Activated CD8-positive, alpha-beta memory T cell treated with anti-CD3 and anti-CD28 coated beads for 4 hours (primary cell): ENCODE results near the gene MRPL38.
"Not testable (repeated sequence)": the region's sequence is repeated elsewhere in the genome, so short reads cannot be mapped to it uniquely, and the experiment has no call there.

Experiments used
- DNase-seq, 2 donors: peaks; one replicate each; pipeline ENCODE4 v3.0.0-alpha.2; 2020; ENCODE audit warnings: low read depth in 2 of 2

Gene MRPL38

DNA sequence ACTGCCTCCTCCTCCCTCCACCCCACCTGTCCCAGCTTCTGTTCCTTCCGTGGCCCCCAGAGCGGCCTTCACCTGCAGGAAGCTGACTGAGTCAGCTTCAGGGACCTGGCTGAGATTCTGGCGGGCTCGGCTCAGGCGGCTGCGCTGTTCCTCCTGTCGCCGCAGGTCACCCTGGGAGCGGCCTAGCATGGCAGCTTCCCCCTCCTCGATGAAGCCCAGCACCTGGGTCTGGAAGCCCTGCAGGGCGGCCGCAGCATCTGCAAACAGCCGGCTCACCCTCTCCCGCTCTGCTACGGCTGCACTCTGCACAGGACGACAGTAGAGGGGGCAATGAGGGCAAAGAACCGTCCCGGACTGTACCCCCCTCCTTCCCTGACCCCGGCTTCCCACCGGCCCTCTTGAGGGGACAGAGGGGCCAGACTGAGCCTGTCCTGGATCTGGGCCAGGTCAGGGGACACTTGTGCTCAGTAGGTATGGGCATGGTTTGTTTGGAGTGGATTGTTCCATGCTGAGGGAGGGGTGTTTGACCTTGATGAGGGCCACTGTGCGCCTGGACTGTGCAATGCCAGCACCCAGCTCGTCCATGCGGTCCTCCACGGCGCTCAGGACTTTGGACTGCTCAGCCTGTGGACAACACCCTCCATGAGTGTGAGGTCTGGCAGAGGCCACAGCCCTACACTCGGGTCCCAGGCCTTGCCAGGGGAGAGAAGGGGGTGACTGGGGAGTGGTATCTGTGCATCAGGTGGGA, 28.3 kb downstream of the MRPL38 start:
- DNase-seq, result peak; percentile 33 to 60

DNA sequence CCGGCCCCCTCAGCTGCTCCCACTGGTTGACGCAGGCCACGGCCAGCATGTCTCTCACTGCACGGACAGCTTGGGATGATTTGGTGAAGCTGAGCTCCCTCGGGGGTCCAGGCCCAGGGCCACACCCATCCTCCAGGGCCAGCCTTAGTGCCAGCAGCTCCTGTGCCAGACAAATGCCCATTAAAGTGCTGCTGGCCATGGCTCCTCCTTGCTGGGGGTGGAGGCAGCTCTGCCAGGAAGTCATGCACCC, 28.8 kb downstream of the MRPL38 start:
- no peak for DNase-seq

DNA sequence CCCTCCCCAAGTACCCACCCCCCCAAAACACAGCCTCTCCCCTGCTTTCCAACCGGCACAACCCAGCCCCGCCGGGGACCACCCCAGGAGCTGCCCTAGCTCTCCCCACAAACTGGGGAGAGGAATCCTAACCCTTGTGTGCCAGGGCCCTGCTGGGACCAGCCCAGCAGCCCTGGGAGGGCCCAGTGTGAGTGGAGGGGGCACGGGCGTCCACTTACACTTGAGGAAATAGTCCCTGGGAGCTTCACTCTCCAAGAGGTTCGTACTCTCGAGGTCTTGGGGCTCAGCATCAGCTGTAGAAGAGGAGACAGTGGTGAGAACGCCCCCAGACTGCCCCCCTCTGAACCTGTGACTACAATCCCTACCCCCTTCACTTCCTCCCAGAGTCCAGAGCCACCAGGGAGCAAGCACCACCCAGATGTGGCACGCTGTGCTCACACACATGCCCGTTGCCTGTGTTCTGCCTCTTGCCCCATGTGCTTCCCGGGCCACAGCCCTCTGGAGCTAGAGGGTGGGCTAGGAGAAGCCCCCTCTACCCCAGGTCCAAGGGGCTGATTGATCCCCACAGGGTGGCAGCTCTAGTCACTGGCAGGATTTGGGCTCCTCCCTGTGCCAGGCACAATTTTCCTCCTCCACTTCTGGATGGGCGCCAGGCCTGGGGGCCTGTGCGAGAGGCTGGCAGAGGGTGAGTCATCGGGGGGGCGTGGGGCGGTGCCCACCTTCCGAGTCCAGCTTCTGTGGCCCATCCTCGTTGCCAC, 29.3 kb downstream of the MRPL38 start:
- DNase-seq, result no peak

DNA sequence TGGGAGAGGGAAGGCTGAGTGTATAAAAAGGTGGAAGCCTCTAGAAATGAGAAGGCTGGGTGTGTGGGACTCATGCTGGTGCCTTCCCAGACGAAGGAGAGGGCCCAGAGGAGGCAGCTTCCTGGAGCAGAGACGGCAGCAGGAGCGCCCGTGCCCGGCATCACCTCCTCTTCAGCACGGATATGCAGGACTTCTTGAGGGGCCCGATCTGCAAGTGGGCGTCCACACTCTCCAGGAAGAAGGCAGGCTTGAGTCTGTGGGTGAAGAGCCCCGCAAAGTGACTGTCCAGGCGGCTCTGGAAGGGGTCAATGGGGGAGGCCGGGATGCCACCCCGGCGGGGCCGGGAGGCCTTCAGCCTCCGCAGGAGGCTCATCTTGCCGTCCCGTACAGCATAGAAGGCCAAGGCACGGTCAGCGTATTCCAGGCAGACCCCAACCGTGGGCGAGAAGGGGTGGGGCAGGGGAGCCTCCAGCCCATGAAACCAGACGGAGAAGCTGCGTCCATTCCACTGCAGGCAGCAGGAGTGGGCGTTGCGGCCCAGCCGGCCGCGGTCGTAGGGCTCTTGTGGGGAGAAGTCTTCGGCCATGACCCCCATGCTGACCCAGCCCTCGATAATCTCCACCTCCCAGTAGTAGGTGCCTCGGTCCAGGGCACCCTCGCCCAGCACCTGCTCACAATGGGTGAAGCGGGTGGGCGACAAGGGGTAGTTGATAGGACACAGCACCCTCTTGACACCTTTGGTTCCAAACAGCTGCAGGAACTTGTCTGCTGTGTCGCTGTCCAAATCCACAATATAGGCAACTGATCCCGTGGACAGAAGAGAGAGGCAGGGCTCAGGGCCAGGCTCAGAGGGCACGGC, 30.1 kb downstream of the MRPL38 start:
- no peak for DNase-seq

DNA sequence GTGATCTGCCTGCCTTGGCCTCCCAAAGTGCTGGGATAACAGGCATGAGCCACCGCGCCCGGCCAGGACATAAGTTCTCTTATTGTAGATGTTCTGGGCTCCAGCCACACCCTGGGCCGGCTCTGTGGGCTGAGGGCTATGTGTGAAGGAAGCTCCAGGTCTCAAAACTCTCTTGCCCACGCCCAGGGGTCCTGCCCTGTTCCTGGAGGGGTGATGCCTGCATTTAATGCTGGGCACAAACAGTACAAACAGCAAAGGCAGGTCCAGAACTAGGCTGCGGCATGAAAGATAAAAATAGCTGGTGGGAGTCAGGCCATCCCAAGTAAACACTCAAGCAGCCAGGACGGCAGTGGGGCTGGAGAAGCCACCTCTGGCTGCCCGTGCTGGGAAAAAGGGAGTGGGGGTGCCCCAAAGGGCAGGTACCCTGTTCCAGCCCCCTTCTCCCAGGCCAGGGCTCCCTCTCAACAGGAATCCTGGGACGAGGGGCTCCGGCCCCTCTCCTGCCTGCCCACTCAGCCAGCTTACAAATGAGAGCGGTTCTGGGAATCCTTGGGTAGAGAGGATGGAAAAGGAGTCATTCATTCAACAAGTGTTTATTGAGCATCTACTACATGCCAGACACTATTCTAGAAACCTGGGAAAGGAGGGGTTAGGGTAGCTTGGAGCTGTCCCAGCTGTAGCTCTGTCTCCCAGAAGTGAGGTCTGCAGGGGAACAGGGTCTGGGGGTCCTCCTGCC, 30.9 kb downstream of the MRPL38 start:
- no peak for DNase-seq

DNA sequence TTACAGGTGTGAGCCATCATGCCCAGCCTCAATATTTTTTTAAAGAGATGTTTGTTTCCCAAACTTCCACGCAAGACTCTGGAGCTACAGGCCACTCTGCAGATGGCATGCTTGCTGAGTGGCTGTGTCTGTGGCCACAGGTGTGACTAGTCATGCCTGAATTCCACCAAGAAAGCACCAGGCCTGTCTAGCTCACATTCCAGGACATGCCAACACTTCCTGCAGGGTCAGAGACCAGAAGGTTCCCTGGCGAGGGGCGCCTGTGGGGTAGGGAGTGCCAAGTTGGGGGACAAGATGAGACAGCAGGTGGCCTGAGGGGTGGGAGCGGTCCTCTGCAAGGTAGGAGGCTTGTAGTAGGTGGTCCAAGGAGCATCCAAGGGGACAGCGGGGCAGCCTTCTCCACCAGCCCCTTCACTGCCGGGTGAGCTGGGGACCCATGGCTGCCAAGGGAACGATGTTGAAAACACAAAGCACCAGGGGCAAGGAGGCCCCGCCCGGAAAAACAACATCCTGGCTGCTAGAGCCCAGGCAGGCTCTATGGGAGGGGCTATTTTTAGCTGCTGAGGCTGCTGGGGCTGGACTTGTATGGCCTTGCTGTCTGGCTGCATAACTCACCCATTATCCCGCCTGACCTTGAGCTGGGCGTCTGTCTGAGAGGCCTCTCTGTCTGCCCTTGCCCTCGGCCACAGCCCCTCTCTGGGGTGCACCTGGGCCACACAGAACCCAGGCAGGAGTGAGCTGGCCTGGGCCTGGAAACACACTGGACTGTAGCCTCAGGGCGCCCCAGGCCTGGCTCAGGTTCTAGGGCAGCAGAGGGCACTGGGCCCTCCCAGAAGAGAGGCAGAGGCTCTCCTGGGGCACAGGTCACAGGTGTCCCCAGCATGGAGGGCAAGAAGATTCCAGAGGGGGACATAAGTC, 32.0 kb downstream of the MRPL38 start:
- no peak for DNase-seq

DNA sequence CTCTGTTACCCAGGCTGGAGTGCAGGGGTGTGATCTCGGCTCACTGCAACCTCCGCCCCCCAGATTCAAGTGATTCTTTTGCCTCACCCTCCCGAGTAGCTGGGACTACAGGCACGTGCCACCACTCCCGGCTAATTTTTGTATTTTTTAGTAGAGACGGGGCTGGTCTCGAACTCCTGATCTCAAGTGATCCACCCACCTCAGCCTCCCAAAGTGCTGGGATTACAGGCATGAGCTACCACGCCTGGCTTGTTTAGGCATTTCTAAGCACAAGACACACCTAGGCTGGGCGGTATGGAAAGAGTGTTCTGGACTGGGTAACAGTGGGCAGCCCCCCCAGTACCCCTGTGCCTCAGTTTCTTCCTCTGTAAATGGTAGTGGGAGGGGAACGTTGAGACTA, 34.5 kb downstream of the MRPL38 start:
- DNase-seq, result not testable (repeated sequence)

DNA sequence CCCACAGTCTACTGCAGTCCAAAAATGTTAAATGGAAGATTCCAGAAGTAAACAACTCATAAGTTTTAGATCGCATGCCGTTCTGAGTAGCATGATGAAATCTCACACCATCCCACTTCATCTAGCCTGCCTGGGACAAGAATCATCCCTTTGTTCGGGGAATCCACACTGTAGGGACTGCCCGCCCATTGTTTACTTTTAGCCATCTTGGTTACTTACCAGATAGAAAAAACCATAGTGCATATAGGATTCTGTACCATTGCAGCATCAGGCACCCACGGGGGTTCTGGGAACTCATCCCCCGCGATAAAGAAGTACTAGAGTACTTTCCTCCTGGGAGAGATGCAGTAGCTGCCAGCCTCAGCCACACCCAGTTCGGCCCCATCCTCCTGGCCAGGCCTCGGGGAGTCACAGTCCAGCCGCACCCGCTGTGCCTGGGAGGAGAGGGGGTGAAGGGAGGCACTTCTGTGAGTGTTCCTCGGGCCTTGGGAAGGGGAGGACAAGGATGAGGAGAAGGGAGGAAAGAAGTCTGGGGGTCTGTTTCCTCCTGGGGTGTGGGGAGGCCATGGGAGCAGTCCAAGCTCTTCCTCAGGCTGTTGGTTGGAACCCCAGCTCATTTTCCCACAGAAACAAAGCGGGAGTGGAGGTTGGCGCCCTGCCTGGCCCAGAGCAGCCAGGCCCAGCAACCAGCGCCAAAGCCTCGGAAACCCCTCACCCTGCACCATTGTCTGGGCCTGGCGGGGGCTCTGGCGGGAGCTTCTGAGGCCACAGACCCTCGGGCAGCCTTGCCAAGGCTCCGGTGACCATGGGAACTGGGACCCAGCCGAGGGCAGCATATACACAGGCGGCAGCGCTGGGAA, 35.2 kb downstream of the MRPL38 start:
- no peak for DNase-seq

DNA sequence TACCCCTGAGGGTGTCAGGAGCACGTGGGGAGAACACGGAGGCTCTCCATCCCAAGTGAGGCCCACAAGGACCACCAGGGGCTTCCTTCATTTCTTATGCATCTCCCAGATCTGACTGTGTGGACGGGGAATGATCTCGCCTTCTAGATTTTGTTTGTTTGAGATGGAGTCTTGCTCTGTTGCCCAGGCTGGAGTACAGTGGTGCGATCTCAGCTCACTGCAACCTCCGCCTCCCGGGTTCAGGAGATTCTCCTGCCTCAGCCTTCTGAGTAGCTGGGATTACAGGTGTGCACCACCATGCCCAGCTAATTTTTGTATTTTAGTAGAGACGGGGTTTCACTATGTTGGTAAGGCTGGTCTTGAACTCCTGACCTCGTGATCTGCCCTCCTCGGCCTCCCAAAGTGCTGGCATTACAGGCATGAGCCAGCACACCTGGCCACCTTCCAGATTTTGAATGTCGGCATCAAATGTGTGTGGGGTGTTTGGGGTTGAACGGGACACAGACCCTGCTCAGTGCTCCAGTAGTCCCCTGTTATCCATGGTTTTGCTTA, 35.9 kb downstream of the MRPL38 start:
- DNase-seq, result not testable (repeated sequence)

DNA sequence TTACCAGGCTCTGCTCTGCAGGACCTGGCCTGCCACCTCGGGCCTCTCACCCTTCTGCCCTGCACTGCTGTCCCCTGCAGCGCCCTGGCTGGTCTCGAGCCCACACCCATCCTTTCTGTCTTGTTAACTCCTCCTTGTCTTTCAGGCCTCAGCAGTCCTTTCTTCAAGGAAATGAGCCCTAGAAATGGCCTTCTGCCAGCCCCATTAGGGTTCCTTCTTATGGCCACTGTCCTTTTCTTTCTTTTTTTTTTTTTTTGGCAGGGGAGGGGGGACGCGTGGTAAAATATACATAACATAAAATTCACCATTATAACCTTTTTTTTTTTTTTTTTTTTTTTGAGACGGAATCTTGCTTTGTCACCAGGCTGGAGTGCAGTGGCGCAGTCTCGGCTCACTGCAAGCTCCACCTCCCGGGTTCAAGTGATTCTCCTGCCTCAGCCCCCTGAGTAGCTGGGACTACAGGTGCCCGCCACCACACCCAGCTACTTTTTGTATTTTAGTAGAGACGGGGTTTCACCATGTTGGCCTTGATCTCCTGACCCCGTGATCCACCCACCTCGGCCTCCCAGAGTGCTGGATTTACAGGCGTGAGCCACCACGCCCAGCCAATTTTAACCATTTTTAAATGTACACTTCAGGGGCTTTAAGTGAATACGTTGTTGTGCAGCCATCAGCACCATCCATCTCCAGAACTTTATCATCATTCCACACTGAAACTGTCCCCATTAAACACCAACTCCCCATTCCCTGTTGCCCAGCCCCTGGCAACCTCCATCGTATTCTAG, 39.1 kb downstream of the MRPL38 start:
- not testable (repeated sequence) for DNase-seq

DNA sequence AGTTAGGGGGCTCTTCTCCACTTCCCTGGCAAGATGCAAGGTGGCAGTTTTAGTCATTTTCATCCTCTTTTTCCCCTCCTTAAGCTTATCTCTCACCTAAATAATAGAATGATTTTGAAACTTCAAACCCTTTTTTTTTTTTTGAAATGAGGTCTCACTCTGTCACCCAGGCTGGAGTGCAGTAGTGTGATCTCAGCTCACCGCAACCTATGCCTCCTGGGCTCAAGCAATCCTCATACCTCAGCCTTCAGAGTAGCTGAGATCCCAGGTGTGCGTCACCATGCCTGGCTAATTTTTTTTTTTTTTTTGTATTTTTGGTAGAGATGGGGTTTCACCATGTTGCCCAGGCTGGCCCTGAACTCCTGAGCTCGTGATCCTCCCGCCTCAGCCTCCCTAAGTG, 39.8 kb downstream of the MRPL38 start:
- DNase-seq, result not testable (repeated sequence)

DNA sequence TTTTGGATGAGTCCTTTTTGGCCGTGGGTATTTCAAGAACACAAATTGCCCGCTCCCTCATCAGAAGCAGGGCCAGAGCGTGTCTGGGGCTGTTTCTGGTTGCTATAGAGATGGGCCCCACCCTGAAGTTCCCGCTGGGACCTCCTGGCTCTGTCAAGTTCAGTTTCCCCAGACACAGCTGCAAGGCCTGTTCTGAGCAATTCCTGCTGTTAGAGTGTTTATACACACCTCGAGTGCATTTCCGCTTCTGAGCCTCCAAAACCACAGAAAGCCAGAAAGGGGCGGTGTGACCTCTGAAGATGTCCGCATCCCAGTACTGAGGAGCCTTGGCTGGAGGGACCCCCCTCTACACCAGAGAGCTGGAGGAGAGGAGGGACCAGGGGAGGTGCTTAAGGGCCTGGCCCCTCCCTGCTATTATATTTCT, 40.2 kb downstream of the MRPL38 start:
- DNase-seq, result no peak

DNA sequence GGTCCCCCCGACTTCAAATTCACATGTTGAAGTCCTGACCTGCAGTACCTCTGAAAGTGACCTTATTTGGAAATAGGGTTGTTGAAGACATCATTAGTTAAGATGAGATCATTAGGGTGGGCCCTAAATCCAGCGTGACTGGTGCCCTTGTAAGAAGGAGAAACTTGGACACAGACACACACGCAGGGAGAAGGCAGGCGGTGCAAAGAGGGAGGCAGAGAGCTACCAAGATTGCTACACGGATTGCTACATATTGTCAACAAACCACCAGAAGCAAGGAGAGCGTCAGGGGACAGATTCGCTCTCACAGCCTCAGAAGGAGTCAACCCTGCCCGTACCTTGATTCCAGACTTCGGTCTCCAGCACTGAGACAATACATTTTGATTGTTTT, 42.8 kb downstream of the MRPL38 start:
- DNase-seq, result no peak

DNA sequence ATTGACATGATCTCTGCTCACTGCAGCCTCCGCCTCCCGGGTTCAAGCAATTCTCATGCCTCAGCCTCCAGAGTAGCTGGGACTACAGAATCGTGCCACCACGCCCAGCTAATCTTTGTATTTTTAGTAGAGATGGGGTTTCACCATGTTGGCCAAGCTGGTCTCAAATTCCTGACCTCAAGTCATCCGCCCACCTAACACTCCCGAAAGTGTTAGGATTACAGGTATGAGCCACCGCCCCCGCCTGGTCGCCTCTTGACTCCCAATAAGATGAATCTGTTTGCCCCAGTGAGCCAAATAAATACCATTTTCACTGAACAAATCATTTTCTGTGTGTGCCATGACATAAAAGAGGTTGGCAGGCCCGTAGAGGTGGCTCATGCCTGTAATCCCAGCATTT, 45.3 kb downstream of the MRPL38 start:
- DNase-seq, result not testable (repeated sequence)

DNA sequence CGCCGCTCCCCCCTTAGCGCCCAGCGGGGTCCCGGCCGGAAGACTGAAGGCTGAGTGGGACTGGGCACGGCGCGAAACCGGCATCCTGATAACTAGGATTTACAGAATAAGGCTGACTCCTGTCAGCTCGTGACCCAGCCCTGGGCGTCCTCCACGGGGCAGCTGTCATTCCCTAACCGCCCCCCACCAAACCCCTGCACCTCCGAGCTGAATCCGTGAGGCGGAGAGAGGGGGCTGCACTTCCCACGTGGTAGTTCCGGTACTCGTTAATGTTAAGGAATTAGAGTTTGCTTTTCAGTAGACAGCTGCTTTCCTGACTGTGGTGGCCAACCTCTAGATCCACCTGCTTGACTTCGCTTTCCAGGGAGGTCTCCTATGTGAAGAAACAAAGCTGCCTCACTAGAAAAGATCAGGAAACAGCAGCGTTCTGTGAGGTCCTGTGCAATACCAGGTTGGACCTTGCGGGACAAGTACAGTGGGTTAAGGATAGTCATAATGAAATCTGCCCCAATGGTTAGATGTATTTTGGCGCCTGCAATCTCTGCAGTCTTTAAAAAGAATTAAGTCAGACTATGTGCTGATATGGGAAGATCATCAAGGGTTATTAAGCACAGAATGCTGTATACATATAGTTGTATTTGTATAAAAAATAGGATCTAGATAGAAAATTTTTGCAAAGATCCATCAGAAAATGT, 48.5 kb downstream of the MRPL38 start:
- no peak for DNase-seq

DNA sequence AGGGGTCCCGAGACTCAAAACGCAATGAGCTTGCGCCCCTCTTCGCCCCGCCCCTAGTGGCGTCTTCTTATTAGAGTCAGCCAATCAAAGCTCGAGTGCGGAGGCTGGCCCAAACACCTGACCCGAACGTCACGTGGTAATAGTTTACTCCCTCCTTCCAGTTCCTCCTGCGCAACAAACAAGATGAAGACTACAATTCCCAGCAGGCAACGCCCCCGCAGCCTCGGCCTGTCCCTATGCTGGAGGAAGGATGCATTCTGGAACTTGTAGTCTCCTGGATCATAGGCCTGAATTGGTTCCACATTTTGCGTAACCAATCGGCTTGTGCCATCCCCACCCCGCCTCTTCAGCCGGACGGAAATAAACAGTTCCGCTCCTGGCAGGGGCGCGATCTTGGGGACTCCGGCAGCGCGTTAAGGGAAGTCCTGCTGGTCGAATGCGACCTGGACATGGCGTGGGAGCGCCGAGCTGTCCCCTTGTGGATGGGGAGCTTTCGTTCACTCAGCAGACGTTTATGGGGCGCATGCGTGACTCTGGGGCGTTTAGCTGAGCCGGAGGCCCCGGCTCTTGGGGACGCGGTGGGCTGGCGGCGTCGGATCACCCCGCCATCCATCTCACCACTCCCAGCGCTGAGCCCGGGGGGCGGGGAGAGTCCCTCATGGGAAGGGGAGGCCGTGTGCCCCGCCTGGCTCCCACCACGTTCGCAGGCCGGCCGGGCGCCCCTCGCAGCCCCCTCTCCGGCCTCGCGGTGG, 49.2 kb downstream of the MRPL38 start, which contains the start of gene WBP2:
TSS of gene WBP2 (minus strand) at position 26 of the 752 bp plus-strand sequence. CDS start 38 bp downstream, outside the sequence.
- DNase-seq, result peak; percentile 94 to 98

DNA sequence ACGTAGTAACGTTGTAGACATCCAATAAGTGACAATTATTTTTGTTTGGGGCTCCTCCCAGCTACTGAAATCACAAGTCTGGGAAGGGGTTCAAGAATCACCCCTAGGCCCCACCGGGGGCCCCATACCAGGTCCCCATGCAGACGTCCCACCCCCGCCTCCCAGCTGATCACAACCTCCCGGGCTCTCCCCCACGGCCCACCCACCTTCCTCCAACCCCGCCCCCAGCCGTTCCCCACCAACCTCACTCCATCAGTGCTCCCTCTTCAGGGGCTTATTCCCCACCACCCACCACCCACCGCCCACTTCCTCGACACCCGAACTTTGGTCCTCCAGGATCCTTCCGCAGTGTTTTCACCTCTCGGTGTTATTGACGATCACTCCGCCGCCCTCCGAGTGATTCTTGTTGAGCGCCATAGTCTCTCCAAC, 49.8 kb downstream of the MRPL38 start:
- no peak for DNase-seq
